HG03558 (cell line): ENCODE results near the gene P4HA2.

Experiments
- ATAC-seq: cut with Tn5 transposase; IDR thresholded peaks from one replicate; pipeline ENCODE4 v1.9.1; 2021; ENCODE audit warnings: moderate number of reproducible peaks; ENCODE audit not compliant: unreplicated experiment; ENCODE audit errors: extremely low read depth

The P4HA2 gene

GRCh38 chr5:132227485-132228240 is at the start of gene P4HA2:
P4HA2 (minus strand) TSS chr5:132227853; CDS start chr5:132218626, 9,227 bp downstream.
- peak; percentile 59 for ATAC-seq

GRCh38 chr5:132277256-132277655 is 49.6 kb upstream of the P4HA2 start:
- no peak for ATAC-seq

DNA sequence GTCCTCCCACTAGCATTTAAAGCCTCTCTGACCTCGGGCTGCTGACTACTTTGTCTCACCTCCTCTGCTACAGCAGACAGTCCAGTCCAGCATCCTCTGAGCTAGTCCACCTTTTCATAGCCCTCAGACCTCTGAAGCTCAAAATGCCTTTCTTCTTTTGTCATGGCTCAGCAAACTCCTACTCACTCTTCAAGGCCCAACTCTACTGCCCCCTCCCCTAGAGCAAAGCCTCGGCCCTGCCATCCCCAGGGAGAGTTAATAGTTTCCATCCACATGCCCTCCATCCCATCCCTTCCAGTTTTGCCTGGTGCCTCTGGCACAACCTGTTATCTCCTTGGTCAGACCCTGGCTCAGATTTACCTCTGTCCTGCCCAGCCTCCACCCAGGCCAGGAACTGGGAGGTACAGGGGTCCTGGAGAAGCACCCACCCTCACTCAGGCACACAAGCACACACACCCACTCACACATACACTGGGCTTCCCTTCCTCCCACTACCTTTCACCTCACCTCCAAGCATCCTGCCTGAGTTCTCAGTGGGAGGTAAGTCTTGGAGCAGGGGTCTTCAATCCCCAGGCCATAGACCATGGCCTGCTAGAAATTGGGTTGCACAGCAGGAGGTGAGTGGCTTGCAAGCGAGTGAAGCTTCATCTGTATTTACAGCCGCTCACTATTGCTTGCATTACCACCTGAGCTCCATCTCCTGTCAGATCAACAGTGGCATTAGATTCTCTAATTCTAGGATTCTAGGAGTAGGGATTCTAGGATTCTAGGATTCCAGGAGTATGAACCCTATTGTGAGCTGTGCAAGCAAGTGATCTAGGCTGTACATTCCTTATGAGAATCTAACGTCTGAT is 47.9 kb upstream of the P4HA2 start:
- ATAC-seq: no peak

DNA sequence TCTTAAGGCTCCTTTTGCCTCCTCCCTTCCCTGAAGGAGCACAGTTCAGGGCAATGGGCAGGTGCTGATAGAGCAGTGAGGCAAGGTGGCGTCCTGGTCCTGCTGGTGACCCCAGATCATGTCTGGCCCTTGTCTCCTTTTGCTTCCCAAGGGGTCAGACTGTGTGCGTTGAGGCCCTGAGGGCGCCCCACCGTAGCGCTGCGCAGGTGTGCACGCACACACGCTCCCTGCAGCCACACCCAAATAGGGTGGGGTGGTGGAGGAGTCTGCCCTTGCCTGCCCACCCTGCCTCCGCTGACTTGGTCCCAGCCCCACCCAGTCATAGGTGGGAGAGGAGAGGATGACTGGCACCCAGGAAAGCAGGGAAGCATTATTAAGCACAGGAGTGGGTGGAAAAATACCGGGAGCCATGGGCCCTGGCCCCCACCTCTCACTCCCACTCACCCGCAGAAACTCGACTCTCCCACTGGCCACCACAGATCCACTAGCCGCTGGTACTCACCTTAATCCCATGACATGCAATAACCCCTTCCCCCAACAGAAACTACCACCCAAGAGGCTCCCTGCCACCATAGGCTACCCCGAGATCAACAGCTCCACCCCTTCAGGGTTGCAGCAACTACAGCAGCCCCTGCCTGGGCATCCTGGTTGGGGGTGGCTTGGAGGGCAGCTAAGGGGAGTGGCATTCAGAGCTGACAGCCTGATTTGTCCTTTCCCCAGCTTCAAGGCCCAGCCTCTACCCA is 46.6 kb upstream of the P4HA2 start:
- no peak for ATAC-seq

DNA sequence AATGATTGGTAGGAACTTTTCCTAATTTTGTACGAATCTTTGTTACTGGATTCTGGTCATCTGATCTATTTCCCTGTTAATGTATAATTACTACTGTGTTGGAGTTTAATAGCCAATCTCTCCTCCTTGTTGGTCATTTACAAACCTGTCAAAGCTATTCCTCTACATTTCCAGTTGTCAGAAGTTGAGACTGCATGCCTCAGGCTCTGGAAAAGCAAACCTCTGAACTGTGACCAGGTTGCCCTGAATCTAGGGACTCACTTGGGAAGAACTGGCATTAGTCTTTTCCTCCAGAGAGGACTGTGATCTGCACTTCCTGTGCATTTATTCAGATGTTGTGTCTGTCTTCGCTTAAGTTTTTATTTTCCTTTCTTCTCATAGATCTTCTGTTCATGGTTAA is 46.0 kb upstream of the P4HA2 start:
- no peak for ATAC-seq

GRCh38 chr5:132272311-132273210 is 44.9 kb upstream of the P4HA2 start:
- no peak for ATAC-seq

DNA sequence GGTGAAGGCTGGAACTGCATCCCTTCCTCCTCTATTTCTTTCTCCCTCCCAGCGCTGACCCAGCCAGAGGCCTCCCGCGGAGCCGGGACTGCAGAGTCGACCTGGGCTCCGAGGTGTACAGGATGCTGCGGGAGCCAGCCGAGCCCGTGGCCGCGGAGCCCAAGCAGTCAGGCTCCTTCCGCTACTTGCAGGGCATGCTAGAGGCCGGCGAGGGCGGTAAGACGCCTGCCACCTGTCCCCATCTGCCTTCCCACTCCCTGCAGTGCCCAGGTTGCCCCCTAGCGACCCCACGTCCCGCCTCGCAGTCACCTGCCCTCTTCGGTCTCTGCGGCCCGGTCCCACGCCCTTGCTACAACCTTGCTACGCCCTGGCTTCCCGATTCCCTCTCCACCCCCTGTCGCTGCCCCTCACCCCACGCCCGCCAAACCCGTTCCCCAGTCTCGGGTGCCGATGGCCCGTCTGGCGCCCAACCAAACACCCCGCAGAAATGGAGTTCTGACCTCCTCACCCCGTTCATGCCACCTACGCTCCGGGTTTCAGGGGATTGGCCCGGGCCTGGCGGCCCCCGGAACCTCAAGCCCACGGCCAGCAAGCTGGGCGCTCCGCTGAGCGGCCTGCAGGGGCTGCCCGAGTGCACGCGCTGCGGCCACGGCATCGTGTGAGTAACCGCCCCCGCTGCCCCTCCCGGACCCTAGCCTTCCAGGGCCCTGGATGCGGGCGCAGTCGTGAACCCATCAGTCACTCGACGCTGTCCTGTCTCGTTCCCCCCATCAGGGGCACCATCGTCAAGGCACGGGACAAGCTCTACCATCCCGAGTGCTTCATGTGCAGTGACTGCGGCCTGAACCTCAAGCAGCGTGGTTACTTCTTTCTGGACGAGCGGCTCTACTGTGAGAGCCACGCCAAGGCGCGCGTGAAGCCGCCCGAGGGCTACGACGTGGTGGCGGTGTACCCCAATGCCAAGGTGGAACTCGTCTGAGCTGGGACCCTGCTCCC is 43.9 kb upstream of the P4HA2 start:
- no peak for ATAC-seq

DNA sequence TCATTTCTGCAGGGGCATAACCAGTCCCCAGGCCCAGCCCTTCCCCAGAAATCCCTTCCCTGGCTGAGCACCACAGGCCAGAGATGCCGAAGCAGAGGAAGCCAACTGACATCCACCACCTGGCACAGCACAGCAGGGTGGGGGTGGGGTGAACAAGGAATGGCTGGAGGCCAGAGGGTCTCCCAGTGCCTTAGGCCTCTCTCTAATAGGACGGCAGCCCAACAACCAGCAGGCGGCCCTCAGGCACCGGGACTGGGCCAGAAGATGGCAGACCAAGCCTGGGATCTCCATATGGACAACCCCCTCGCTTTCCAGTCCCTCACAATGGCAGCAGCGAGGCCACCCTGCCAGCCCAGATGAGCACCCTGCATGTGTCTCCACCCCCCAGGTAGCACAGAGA is 43.1 kb upstream of the P4HA2 start:
- ATAC-seq: no peak

DNA sequence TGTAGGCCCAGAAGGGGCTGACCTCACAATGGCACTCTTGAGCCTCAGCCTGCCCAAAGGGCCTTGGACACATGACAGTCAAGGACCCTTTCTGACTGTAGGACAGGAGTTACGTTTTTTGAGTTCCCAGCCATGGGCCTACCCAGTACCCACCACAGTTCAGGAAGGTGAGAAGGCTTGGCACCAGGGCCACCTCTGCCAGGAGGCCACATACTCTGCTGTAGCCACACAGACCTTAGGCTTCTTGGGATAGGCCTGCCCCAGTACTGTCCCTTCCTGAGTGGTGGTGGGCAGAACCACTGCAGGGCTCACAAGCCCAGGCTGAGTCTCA is 42.6 kb upstream of the P4HA2 start:
- no peak for ATAC-seq

GRCh38 chr5:132269635-132270334 is 42.1 kb upstream of the P4HA2 start:
- ATAC-seq: no peak

- peak; percentile 75 for ATAC-seq
These were observed 41.3 kb upstream of the P4HA2 start for GRCh38 chr5:132268769-132269551.

GRCh38 chr5:132267931-132268768 is 40.5 kb upstream of the P4HA2 start:
- no peak for ATAC-seq

DNA sequence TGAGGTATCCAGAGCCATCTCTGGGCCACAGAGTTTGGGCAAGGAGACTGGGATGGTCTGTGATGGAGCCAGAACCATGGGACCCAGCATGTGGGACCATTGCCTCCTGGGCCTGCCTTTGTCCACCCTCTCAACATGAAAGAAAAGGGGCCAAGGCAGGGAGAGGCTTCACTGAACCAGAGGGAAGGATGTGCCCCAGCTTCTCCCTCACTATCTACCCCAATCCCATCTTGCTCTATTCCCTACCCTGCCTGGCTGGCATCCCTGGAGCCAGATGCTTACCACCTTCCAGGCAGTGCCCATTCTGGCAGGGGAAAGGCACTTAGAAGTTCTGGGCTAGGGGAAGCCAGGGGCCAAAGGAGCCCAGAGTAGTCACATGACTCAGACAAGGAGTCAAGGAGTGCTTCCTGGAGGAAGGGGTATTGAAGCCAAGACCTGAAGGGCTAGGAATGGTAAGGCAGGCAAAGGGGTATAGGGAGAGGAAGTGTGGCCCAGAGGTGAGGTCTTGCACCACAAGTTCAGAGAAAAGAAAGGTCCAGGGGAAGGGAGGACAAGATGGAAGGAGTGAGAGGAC is 39.6 kb upstream of the P4HA2 start:
- ATAC-seq: no peak

DNA sequence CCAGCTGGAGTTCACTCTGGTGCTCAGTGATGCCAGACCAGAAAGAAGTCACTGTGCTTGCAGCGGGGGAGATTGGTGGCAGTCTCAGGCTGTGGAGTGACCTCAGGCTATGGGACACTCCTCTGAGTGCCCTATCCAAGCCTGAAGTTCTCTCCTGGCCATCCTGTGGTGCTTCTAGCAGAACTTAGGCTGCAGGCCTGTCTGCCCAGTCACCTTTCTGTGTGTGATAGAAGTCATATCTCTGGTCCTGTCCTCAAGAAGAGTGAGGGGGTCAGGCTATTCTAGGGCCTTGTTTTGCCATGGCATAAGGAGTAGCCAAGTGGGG is 39.1 kb upstream of the P4HA2 start:
- ATAC-seq: no peak

DNA sequence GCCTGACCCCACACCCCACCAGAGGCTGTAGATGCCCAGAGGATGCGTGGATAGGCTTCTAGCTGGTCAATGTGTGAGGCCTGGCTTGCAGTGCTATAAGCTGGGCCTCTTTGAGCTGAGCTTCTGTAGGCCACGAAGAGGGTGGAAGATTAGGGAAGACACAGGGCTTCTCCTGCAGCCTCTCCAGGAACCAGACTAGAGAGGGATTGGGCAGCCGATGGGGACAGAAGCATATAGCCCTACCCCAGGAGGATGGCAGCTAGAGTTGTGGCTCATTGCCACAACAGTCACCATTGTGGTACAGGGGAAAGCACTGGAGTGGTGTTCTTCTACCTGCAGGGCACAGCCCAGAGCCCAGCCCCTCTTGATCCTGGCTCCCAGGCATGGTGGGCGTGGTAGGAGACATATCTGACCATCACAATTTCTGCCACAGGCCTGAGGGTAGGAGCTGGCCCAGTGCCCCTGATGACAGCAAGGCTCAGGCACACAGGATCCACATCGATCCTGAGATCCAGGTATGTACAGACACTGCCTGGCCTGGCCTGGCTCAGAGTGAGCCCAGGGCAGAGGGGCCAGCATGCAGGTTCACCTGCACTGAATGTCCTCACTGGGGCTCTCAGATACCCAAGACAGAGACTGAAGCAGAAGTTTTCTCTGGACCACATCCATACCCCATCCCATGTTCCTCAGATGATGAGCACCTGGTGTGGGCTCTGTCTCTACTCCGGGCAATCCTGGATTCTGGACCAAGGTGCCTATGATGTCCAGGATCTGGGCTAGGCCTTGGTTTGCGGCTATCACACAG is 38.6 kb upstream of the P4HA2 start:
- ATAC-seq: no peak
